K562 (cell line): ENCODE measurements around the gene KAZN.

Source experiments
- ZBTB1 ChIP-seq: sonication (generic); formaldehyde crosslinking; IDR thresholded peaks from 2 replicates; pipeline ENCODE4 v1.8.1; 2023; ENCODE audit warnings: missing genetic modification reagents, low read depth, mild to moderate bottlenecking, borderline replicate concordance
- ZBTB17 ChIP-seq: fragments of 450-650 bp; formaldehyde crosslinking; IDR thresholded peaks from 2 replicates; pipeline ENCODE4 v1.4.0; 2020; ENCODE audit warnings: mild to moderate bottlenecking

- TF ChIP-seq ZBTB17 (CRISPR knock-in tag): no peak
- TF ChIP-seq ZBTB1: no peak
Measured at GRCh38 chr1:15007368-15007767, 408.9 kb downstream of the KAZN start.
